ENCODE measurements around the gene TRIM37.

Gene TRIM37

DNA sequence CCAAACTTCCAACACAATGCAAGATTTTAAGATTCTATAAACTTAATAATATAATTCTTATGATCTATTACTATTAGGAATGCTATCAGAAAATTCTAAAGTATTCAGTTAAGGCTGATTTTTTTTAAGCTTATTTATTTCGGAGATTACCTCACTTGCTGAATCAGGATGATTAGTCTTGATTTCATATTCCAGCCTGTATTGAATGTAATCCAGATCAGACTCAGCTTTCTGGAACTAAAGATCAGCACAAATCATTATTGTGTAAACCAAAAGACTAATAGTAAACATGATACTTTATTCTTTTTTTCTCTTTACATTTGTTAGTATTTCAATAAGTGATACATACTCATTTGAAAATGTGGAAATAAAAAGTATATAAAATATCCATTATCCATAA is 24.5 kb upstream of the TRIM37 start:
- Histone ChIP-seq H3K4me2 (ENCODE audit: low read depth, low read length, poor library complexity, severe bottlenecking) (no peak overlapping the region), H2AFZ (ENCODE audit: low read depth, low read length, severe bottlenecking) (no peak overlapping the region), H3K4me3 (ENCODE audit: insufficient read depth, low read length, poor library complexity, severe bottlenecking) (no peak overlapping the region), H3K9me2 (replicated peaks; ENCODE audit: insufficient read depth, low read length) (no peaks in the 10 kb centered on the region), H3K9ac (ENCODE audit: low read length) (no peak overlapping the region), H3K79me2 (ENCODE audit: insufficient read depth, low read length) (peaks cover 80% of the 10 kb centered on the region), H3F3A (ENCODE audit: insufficient read depth) (peaks cover 18% of the 10 kb centered on the region; the same call in 1 of the 2 replicates), H4K20me1 (ENCODE audit: low read depth, low read length) (peaks cover 4% of the 10 kb centered on the region; the same call in 1 of the 2 replicates), H3K27me3 (ENCODE audit: low read length) (no peaks in the 10 kb centered on the region), H3K36me3 (ENCODE audit: low read length) (peaks cover 15% of the 10 kb centered on the region; the same call in 1 of the 2 replicates), H3K27ac (ENCODE audit: low read depth, low read length) (no peak overlapping the region), H3K9me3 (ENCODE audit: insufficient read depth, low read length) (no peaks in the 10 kb centered on the region)
- TF ChIP-seq EZH2phosphoT487 (conservative IDR thresholded peaks at IDR 0.05; ENCODE audit: low read length) (no peak), CTCF (IDR thresholded peaks at IDR 0.05; ENCODE audit: insufficient read depth, low read length, poor library complexity, severe bottlenecking) (no peak)

DNA sequence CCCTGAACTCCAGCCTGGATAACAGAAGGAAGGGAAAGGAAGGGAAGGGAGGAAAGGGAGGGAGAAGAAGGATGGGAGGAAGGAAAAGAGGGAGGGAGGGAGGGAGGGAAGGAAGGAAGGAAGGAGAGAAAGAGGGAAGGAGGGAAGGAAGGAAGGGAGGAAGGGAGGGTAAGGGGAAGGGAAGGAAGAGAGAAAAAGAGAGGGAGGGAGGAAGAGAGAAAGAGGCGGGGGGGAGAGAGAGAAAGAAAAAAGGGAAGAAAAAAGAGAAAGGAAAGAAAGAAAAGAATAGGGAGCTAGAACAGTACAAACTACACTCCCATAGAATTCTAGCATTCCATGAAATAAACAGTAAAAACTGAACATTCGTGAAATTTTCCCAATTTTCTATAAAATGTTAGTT is 23.1 kb upstream of the TRIM37 start:
- peaks cover 19% of the 10 kb centered on the region; the same call in 1 of the 2 replicates for H3F3A ChIP-seq (ENCODE audit: insufficient read depth)
- H3K36me3 ChIP-seq (ENCODE audit: low read length): peaks cover 16% of the 10 kb centered on the region; the same call in 1 of the 2 replicates
- no peaks in the 10 kb centered on the region for H3K9me3 ChIP-seq (ENCODE audit: insufficient read depth, low read length)
- H3K27ac ChIP-seq (ENCODE audit: low read depth, low read length): no peak overlapping the region
- peaks cover 4% of the 10 kb centered on the region; the same call in 1 of the 2 replicates for H4K20me1 ChIP-seq (ENCODE audit: low read depth, low read length)
- no peak overlapping the region for H3K4me3 ChIP-seq (ENCODE audit: insufficient read depth, low read length, poor library complexity, severe bottlenecking)
- H3K79me2 ChIP-seq (ENCODE audit: insufficient read depth, low read length): peaks cover 69% of the 10 kb centered on the region
- no peak for TF ChIP-seq EZH2phosphoT487 (conservative IDR thresholded peaks at IDR 0.05; ENCODE audit: low read length)
- no peak for TF ChIP-seq CTCF (IDR thresholded peaks at IDR 0.05; ENCODE audit: insufficient read depth, low read length, poor library complexity, severe bottlenecking)
- H3K4me2 ChIP-seq (ENCODE audit: low read depth, low read length, poor library complexity, severe bottlenecking): no peak overlapping the region
- H2AFZ ChIP-seq (ENCODE audit: low read depth, low read length, severe bottlenecking): no peak overlapping the region
- no peak overlapping the region for H3K9ac ChIP-seq (ENCODE audit: low read length)
- H3K27me3 ChIP-seq (ENCODE audit: low read length): no peaks in the 10 kb centered on the region
- H3K9me2 ChIP-seq (replicated peaks; ENCODE audit: insufficient read depth, low read length): no peaks in the 10 kb centered on the region

- Histone ChIP-seq H3K9ac (ENCODE audit: low read length) (no peak overlapping the region), H3K36me3 (ENCODE audit: low read length) (peaks cover 19% of the 10 kb centered on the region; the same call in 1 of the 2 replicates), H2AFZ (ENCODE audit: low read depth, low read length, severe bottlenecking) (no peak overlapping the region), H3K4me3 (ENCODE audit: insufficient read depth, low read length, poor library complexity, severe bottlenecking) (no peak overlapping the region), H3K27ac (ENCODE audit: low read depth, low read length) (no peak overlapping the region), H3F3A (ENCODE audit: insufficient read depth) (peaks cover 14% of the 10 kb centered on the region; the same call in 1 of the 2 replicates), H3K27me3 (ENCODE audit: low read length) (no peaks in the 10 kb centered on the region), H3K4me2 (ENCODE audit: low read depth, low read length, poor library complexity, severe bottlenecking) (no peak overlapping the region), H3K9me2 (replicated peaks; ENCODE audit: insufficient read depth, low read length) (no peaks in the 10 kb centered on the region), H3K9me3 (ENCODE audit: insufficient read depth, low read length) (no peaks in the 10 kb centered on the region), H4K20me1 (ENCODE audit: low read depth, low read length) (peaks cover 4% of the 10 kb centered on the region; the same call in 1 of the 2 replicates), H3K79me2 (ENCODE audit: insufficient read depth, low read length) (peaks cover 55% of the 10 kb centered on the region)
- TF ChIP-seq EZH2phosphoT487 (conservative IDR thresholded peaks at IDR 0.05; ENCODE audit: low read length): no peak
- TF ChIP-seq CTCF (IDR thresholded peaks at IDR 0.05; ENCODE audit: insufficient read depth, low read length, poor library complexity, severe bottlenecking): no peak
Observed at GRCh38 chr17:59126809-59127417, 20.2 kb upstream of the TRIM37 start.

Measured in SU-DHL-6 (cell line).